Prostate gland (tissue), 2 donors: ENCODE results near the gene DST.

Experiments used
- CTCF ChIP-seq, 4 experiments: fragments of 200-600 bp in 2 of 4; fragments of 450-650 bp in 2 of 4; sonication (generic) in 2 of 4; IDR thresholded peaks; 1 replicate in 3 of 4; 2 replicates in 1 of 4; pipeline ENCODE4 v1.5.1; 2016 to 2019; ENCODE audit warnings: antibody characterized with exemption in 4 of 4, mild to moderate bottlenecking in 2 of 4, moderate library complexity in 2 of 4
- POLR2A ChIP-seq: fragments of 450-650 bp; IDR thresholded peaks from one replicate; pipeline ENCODE4 v1.6.1; 2016; ENCODE audit warnings: antibody characterized with exemption, mild to moderate bottlenecking
- POLR2AphosphoS5 ChIP-seq: sonication (generic); formaldehyde crosslinking; IDR thresholded peaks from one replicate; pipeline ENCODE4 v1.6.1; 2017; ENCODE audit warnings: antibody characterized with exemption

- no peak for TF ChIP-seq POLR2A
- TF ChIP-seq POLR2AphosphoS5, result no peak
- no peak for TF ChIP-seq CTCF (IDR thresholded peaks at IDR 0.05)
Measured at GRCh38 chr6:56658326-56658725, 15.6 kb upstream of the DST start.
